ENCODE results near the gene KYNU.

KYNU gene

DNA sequence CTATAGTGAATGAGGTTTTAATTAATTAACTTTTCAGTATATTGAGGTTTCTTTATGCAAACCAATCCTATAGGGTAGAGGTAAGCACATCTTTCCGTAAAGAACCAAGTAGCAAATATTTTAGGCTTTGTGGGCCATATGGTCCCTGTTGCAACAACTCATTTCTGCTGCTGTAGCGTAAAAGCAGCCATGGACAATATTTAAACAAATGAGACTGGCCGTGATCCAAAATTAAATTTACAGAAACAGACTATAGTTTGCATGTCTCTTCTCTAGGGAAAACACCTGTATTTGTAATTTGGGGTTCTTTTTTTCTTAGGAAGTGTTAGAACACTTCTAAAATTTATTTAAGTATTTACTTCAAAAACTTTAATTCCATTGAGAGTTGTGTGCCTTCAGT is 104.3 kb downstream of the KYNU start:
- TF ChIP-seq ESRRG (CRISPR knock-in tag; IDR thresholded peaks at IDR 0.05) (no peak), ISL1 (CRISPR knock-in tag; IDR thresholded peaks at IDR 0.05) (no peak), RARB (CRISPR knock-in tag; IDR thresholded peaks at IDR 0.05) (no peak), TCF4 (CRISPR knock-in tag; IDR thresholded peaks at IDR 0.05; ENCODE audit: borderline replicate concordance) (no peak), SNAI2 (CRISPR knock-in tag; IDR thresholded peaks at IDR 0.05) (no peak), TOX (CRISPR knock-in tag; IDR thresholded peaks at IDR 0.05; ENCODE audit: borderline replicate concordance) (no peak), ZNF8 (CRISPR knock-in tag; IDR thresholded peaks at IDR 0.05) (no peak), BACH2 (CRISPR knock-in tag; IDR thresholded peaks at IDR 0.05; ENCODE audit: borderline replicate concordance) (no peak)
- TF ChIP-seq, protein P1, sequence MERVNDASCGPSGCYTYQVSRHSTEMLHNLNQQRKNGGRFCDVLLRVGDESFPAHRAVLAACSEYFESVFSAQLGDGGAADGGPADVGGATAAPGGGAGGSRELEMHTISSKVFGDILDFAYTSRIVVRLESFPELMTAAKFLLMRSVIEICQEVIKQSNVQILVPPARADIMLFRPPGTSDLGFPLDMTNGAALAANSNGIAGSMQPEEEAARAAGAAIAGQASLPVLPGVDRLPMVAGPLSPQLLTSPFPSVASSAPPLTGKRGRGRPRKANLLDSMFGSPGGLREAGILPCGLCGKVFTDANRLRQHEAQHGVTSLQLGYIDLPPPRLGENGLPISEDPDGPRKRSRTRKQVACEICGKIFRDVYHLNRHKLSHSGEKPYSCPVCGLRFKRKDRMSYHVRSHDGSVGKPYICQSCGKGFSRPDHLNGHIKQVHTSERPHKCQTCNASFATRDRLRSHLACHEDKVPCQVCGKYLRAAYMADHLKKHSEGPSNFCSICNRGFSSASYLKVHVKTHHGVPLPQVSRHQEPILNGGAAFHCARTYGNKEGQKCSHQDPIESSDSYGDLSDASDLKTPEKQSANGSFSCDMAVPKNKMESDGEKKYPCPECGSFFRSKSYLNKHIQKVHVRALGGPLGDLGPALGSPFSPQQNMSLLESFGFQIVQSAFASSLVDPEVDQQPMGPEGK (CRISPR knock-in tag; IDR thresholded peaks at IDR 0.05; ENCODE audit: borderline replicate concordance), result no peak
- TF ChIP-seq, protein P2, sequence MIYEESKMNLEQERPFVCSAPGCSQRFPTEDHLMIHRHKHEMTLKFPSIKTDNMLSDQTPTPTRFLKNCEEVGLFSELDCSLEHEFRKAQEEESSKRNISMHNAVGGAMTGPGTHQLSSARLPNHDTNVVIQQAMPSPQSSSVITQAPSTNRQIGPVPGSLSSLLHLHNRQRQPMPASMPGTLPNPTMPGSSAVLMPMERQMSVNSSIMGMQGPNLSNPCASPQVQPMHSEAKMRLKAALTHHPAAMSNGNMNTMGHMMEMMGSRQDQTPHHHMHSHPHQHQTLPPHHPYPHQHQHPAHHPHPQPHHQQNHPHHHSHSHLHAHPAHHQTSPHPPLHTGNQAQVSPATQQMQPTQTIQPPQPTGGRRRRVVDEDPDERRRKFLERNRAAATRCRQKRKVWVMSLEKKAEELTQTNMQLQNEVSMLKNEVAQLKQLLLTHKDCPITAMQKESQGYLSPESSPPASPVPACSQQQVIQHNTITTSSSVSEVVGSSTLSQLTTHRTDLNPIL (CRISPR knock-in tag; IDR thresholded peaks at IDR 0.05; ENCODE audit: low read depth), result no peak
- TF ChIP-seq, protein P3, sequence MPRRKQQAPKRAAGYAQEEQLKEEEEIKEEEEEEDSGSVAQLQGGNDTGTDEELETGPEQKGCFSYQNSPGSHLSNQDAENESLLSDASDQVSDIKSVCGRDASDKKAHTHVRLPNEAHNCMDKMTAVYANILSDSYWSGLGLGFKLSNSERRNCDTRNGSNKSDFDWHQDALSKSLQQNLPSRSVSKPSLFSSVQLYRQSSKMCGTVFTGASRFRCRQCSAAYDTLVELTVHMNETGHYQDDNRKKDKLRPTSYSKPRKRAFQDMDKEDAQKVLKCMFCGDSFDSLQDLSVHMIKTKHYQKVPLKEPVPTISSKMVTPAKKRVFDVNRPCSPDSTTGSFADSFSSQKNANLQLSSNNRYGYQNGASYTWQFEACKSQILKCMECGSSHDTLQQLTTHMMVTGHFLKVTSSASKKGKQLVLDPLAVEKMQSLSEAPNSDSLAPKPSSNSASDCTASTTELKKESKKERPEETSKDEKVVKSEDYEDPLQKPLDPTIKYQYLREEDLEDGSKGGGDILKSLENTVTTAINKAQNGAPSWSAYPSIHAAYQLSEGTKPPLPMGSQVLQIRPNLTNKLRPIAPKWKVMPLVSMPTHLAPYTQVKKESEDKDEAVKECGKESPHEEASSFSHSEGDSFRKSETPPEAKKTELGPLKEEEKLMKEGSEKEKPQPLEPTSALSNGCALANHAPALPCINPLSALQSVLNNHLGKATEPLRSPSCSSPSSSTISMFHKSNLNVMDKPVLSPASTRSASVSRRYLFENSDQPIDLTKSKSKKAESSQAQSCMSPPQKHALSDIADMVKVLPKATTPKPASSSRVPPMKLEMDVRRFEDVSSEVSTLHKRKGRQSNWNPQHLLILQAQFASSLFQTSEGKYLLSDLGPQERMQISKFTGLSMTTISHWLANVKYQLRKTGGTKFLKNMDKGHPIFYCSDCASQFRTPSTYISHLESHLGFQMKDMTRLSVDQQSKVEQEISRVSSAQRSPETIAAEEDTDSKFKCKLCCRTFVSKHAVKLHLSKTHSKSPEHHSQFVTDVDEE (CRISPR knock-in tag; IDR thresholded peaks at IDR 0.05), result no peak
- no peak for ATAC-seq

DNA sequence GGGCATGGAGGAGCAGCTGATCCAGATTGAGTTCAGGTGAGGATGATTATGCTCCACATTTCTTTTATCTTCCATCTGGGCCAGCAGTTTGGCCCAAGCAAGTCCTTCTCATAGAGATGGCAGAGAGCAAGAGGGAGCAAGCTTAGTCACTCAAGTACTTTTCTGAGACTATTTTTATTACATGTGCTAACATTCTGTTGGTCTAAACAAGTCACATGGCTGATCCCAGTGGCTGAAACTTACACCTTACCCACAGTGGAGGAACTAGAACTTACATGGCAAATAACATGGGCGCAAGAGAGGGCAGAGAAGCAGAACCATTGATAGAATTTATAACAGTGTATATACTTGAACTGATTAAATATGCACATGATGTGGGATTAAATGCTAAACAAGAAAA is 105.7 kb downstream of the KYNU start:
- TF ChIP-seq, protein P4, sequence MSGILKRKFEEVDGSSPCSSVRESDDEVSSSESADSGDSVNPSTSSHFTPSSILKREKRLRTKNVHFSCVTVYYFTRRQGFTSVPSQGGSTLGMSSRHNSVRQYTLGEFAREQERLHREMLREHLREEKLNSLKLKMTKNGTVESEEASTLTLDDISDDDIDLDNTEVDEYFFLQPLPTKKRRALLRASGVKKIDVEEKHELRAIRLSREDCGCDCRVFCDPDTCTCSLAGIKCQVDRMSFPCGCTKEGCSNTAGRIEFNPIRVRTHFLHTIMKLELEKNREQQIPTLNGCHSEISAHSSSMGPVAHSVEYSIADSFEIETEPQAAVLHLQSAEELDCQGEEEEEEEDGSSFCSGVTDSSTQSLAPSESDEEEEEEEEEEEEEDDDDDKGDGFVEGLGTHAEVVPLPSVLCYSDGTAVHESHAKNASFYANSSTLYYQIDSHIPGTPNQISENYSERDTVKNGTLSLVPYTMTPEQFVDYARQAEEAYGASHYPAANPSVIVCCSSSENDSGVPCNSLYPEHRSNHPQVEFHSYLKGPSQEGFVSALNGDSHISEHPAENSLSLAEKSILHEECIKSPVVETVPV (CRISPR knock-in tag; IDR thresholded peaks at IDR 0.05), result no peak
- no peak for TF ChIP-seq SNAI2 (CRISPR knock-in tag; IDR thresholded peaks at IDR 0.05)
- no peak for ATAC-seq

DNA sequence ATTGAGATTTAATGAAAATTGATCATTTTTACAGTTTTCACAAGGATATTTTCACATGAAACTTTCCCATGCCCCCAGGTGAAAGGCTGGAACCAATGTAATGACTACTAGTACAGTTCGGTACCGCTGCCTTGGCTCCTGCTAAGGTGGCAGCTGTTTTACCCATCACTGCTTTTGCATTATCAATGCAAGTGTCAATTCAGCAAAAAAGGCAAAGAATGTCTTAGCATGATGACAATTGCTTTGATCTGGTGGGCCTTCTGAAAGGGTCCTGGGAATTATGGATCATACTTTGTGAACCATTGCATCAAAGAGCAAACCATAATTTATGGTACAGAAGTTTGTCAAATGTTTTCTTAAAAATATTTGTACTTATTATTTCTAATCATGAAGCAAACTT is 107.2 kb downstream of the KYNU start:
- TF ChIP-seq, protein P3 (CRISPR knock-in tag; IDR thresholded peaks at IDR 0.05), result no peak
- no peak for TF ChIP-seq RARB (CRISPR knock-in tag; IDR thresholded peaks at IDR 0.05)
- no peak for TF ChIP-seq ZNF8 (CRISPR knock-in tag; IDR thresholded peaks at IDR 0.05)
- TF ChIP-seq, protein P4 (CRISPR knock-in tag; IDR thresholded peaks at IDR 0.05), result no peak
- no peak for TF ChIP-seq BACH2 (CRISPR knock-in tag; IDR thresholded peaks at IDR 0.05; ENCODE audit: borderline replicate concordance)
- TF ChIP-seq ZNF565 (CRISPR knock-in tag; conservative IDR thresholded peaks at IDR 0.05; ENCODE audit: low read depth), result no peak
- no peak for TF ChIP-seq TCF4 (CRISPR knock-in tag; IDR thresholded peaks at IDR 0.05; ENCODE audit: borderline replicate concordance)
- no peak for ATAC-seq

DNA sequence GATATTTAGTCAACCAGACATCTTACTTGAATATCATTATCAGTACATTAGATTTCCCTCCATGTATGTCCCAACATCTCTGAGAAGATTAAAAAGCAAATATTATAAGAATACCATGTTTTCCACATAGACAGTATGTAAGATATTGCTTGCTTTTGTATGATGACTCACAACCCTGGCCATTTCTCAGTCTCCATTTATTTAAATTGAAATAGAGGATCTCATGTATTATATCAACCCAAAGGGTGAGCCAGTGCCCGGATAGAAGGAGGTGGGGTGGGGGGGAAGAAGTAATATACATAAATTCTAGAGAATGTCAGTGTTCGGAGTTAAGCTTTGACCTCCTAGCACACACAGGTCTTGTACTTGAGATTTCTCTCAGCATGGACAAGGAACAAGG is 109.6 kb downstream of the KYNU start:
- no peak for ATAC-seq
- no peak for TF ChIP-seq ESRRG (CRISPR knock-in tag; IDR thresholded peaks at IDR 0.05)
- TF ChIP-seq ZNF8 (CRISPR knock-in tag; IDR thresholded peaks at IDR 0.05), result no peak
- TF ChIP-seq RARB (CRISPR knock-in tag; IDR thresholded peaks at IDR 0.05), result no peak
- TF ChIP-seq, protein P2 (CRISPR knock-in tag; IDR thresholded peaks at IDR 0.05; ENCODE audit: low read depth), result no peak
- TF ChIP-seq, protein P3 (CRISPR knock-in tag; IDR thresholded peaks at IDR 0.05), result no peak
- no peak for TF ChIP-seq GLIS3 (CRISPR knock-in tag; IDR thresholded peaks at IDR 0.05)
- TF ChIP-seq TCF4 (CRISPR knock-in tag; IDR thresholded peaks at IDR 0.05; ENCODE audit: borderline replicate concordance), result no peak
- TF ChIP-seq, protein P1 (CRISPR knock-in tag; IDR thresholded peaks at IDR 0.05; ENCODE audit: borderline replicate concordance), result no peak
- TF ChIP-seq SNAI2 (CRISPR knock-in tag; IDR thresholded peaks at IDR 0.05), result no peak
